HepG2 (cell line): ENCODE results near the gene SPNS1. TPM values are rescaled to one million over a fixed set of nuclear protein-coding genes. Genes with fewer than 3 reads are reported as not detected.

Source experiments
- ATAC-seq: fragments of 200-7000 bp; cut with Tn5 transposase; 3 replicates; pipeline ENCODE4 v1.9.1; 2020; ENCODE audit warnings: mild to moderate bottlenecking, moderate library complexity
- BruUV-seq: library from RNA; stranded (reverse); fragments of 400-500 nt; replicated peaks from 2 replicates; lab custom pipeline; 2021; lab: Mats Ljungman, UMichigan
- CTCF ChIA-PET: fragments of 300-600 bp; formaldehyde crosslinking; extraction: SDS; loops from one replicate; lab custom pipeline; 2021; ENCODE audit warnings: low total read pairs, inconsistent platforms, low intra/inter-chr PET ratio; lab: Yijun Ruan, JAX
- POLR2A ChIA-PET: fragments of 350-600 bp; sonication (Branson Sonifier 250); formaldehyde crosslinking; loops from one replicate; lab custom pipeline; 2020; ENCODE audit warnings: antibody characterized with exemption, inconsistent platforms; lab: Yijun Ruan, JAX
- DNase-seq: peaks from one replicate; pipeline ENCODE4 v3.0.0-alpha.2; 2015; ENCODE audit warnings: low spot score
- FAIRE-seq: peaks from 3 replicates; lab custom pipeline; 2011; peaks lifted over from hg19 to GRCh38; lab: Jason Lieb, UNC
- H2AFZ ChIP-seq: one replicate; pipeline ENCODE4 v1.6.1; 2011; ENCODE audit warnings: low read length, inconsistent platforms
- H3K27ac ChIP-seq: fragments of 300-600 bp; 3 replicates; pipeline ENCODE4 v1.8.0; 2011; ENCODE audit warnings: mixed run types, mild to moderate bottlenecking, mixed read lengths, low read length, inconsistent platforms; ENCODE audit not compliant: insufficient read depth; ENCODE audit errors: extremely low read length
- H3K27me3 ChIP-seq, 2 experiments: fragments of 200-600 bp in 1 of 2; 2 replicates in 1 of 2; 3 replicates in 1 of 2; pipeline versions ENCODE4 v1.6.0 to v1.8.0; 2011; ENCODE audit warnings: low read length in 2 of 2, mild to moderate bottlenecking in 2 of 2, moderate library complexity in 2 of 2, inconsistent platforms in 1 of 2; ENCODE audit not compliant: insufficient read depth in 2 of 2, control insufficient read depth in 1 of 2
- H3K36me3 ChIP-seq, 2 experiments: fragments of 200-600 bp in 1 of 2; replicated peaks in 1 of 2; 2 replicates in 1 of 2; 3 replicates in 1 of 2; pipeline versions ENCODE4 v1.5.1 to v1.8.0; 2011; ENCODE audit warnings: low read length in 2 of 2, inconsistent platforms in 1 of 2; ENCODE audit not compliant: insufficient read depth in 2 of 2, control insufficient read depth in 1 of 2
- H3K4me1 ChIP-seq: 2 replicates; pipeline ENCODE4 v1.5.1; 2012; ENCODE audit warnings: low read length, inconsistent platforms; ENCODE audit not compliant: insufficient read depth
- H3K4me2 ChIP-seq: 2 replicates; pipeline ENCODE4 v1.6.0; 2011; ENCODE audit warnings: low read depth, low read length, inconsistent platforms
- H3K4me3 ChIP-seq, 3 experiments: fragments of 200-600 bp in 1 of 3; sonication (generic), shearing (Covaris generic) in 1 of 3; replicated peaks in 1 of 3; 2 replicates each; pipeline ENCODE4 v1.5.1; 2011 to 2016; ENCODE audit warnings: low read length in 3 of 3, inconsistent platforms in 2 of 3, low read depth in 2 of 3, mild to moderate bottlenecking in 2 of 3, control low read depth in 1 of 3, mixed read lengths in 1 of 3; ENCODE audit not compliant: insufficient read depth in 1 of 3
- H3K79me2 ChIP-seq: one replicate; pipeline ENCODE4 v1.6.1; 2011; ENCODE audit warnings: low read length, inconsistent platforms; ENCODE audit not compliant: insufficient read depth
- H3K9ac ChIP-seq: 2 replicates; pipeline ENCODE4 v1.6.0; 2011; ENCODE audit warnings: mild to moderate bottlenecking, low read depth, low read length, inconsistent platforms; ENCODE audit not compliant: insufficient read depth
- H3K9me3 ChIP-seq: 2 replicates; pipeline ENCODE4 v1.5.1; 2012; ENCODE audit warnings: mild to moderate bottlenecking, low read length
- H4K20me1 ChIP-seq: 2 replicates; pipeline ENCODE4 v1.6.0; 2011; ENCODE audit warnings: inconsistent platforms, mild to moderate bottlenecking, low read length, moderate library complexity; ENCODE audit not compliant: insufficient read depth
- CSRNP2 ChIP-seq: sonication (generic); formaldehyde crosslinking; conservative IDR thresholded peaks from 2 replicates; pipeline ENCODE4 v1.8.0; 2022; ENCODE audit warnings: low read depth, missing genetic modification reagents
- CTCF ChIP-seq: sonication (generic); formaldehyde crosslinking; IDR thresholded peaks from 2 replicates; pipeline ENCODE4 v1.5.0; 2020; ENCODE audit warnings: mild to moderate bottlenecking, missing genetic modification reagents, moderate library complexity
- HNRNPLL ChIP-seq: fragments of 200-400 bp; formaldehyde crosslinking; IDR thresholded peaks from 2 replicates; pipeline ENCODE4 v1.6.1; 2017; ENCODE audit warnings: mild to moderate bottlenecking, low read depth, low read length; ENCODE audit not compliant: poor library complexity, severe bottlenecking
- KDM5A ChIP-seq: fragments of 200-600 bp; sonication (generic); IDR thresholded peaks from 2 replicates; pipeline ENCODE4 v1.7.0; 2018; ENCODE audit warnings: antibody characterized with exemption, mild to moderate bottlenecking, low read length, borderline replicate concordance
- MIXL1 ChIP-seq: IDR thresholded peaks from 2 replicates; pipeline ENCODE4 v1.6.1; 2016
- MYC ChIP-seq: sonication (generic); formaldehyde crosslinking; IDR thresholded peaks from 2 replicates; pipeline ENCODE4 v1.9.0; 2021; ENCODE audit warnings: missing genetic modification reagents, borderline replicate concordance
- PHF5A ChIP-seq: IDR thresholded peaks from one replicate; pipeline ENCODE4 v1.6.1; 2018; ENCODE audit warnings: low read depth, missing genetic modification reagents; ENCODE audit not compliant: unreplicated experiment
- RAD21 ChIP-seq: fragments of 450-650 bp; formaldehyde crosslinking; IDR thresholded peaks from 2 replicates; pipeline ENCODE4 v1.5.0; 2020; ENCODE audit warnings: mild to moderate bottlenecking
- SETDB1 ChIP-seq: sonication (generic); formaldehyde crosslinking; IDR thresholded peaks from 2 replicates; pipeline ENCODE4 v1.5.1; 2020; ENCODE audit warnings: missing genetic modification reagents, mild to moderate bottlenecking, borderline replicate concordance
- SMC3 ChIP-seq: IDR thresholded peaks from 2 replicates; pipeline ENCODE4 v1.6.1; 2011; ENCODE audit warnings: low read length, improper control_type of control experiment
- STAG1 ChIP-seq: sonication (generic); formaldehyde crosslinking; IDR thresholded peaks from 2 replicates; pipeline ENCODE4 v1.4.0; 2020; ENCODE audit warnings: missing genetic modification reagents
- TAF1 ChIP-seq: sonication (generic); formaldehyde crosslinking; IDR thresholded peaks from 2 replicates; pipeline ENCODE4 v1.4.0; 2020; ENCODE audit warnings: missing genetic modification reagents
- XRCC5 ChIP-seq: fragments of 200-400 bp; formaldehyde crosslinking; optimal IDR thresholded peaks from 2 replicates; pipeline ENCODE3; 2017; ENCODE audit warnings: mild to moderate bottlenecking, low read length
- ZHX1 ChIP-seq: sonication (generic); formaldehyde crosslinking; IDR thresholded peaks from 2 replicates; pipeline ENCODE4 v1.8.1; 2022; ENCODE audit warnings: low read depth, mild to moderate bottlenecking, missing genetic modification reagents
- ZNF770 ChIP-seq: sonication (generic); formaldehyde crosslinking; IDR thresholded peaks from 2 replicates; pipeline ENCODE4 v1.5.0; 2020; ENCODE audit warnings: mild to moderate bottlenecking, missing genetic modification reagents
- ZNF788 ChIP-seq: sonication (generic); formaldehyde crosslinking; IDR thresholded peaks from 2 replicates; pipeline ENCODE4 v1.5.0; 2020; ENCODE audit warnings: mild to moderate bottlenecking, missing genetic modification reagents, borderline replicate concordance
- WGBS: methylation state at CpG from one replicate; pipeline ENCODE4 v1.1.6; 2017; ENCODE audit warnings: low lambda C conversion rate; 5-methylcytosine and 5-hydroxymethylcytosine counted together
- in situ Hi-C: cut with HindIII; loops from 2 replicates; pipeline ENCODE4 v1.10.0; 2017; ENCODE audit warnings: low pct_unique_long_range_greater_than_20kb; ENCODE audit not compliant: extremely low pct_ligation_motif_present
- intact Hi-C: fragments of 100-400 bp; cut with micrococcal nuclease; formaldehyde crosslinking; loops from one replicate; pipeline ENCODE4 v1.10.0; 2022; ENCODE audit not compliant: unreplicated experiment
- polyA plus RNA-seq, 8 experiments: library from polyadenylated mRNA; depleted of rRNA in 3 of 8; stranded (reverse) in 7 of 8; unstranded in 1 of 8; fragments of >200 nt; fragmentation: Illumina TruSeq in 4 of 8; extraction: Trizol in 4 of 8; gene quantifications; 2 replicates each; pipeline versions ENCODE4 v1.2.1 to v1.2.3, GENCODE V29; 2011 to 2016; ENCODE audit warnings: low read depth in 4 of 8, missing spikeins in 1 of 8, mixed read lengths in 1 of 8; ENCODE audit not compliant: insufficient read depth in 1 of 8
- total RNA-seq, 5 experiments: library from RNA; depleted of rRNA; stranded (reverse); fragments of >200 nt; fragmentation: Illumina TruSeq; extraction: Trizol; gene quantifications; 2 replicates each; pipeline ENCODE4 v1.2.3, GENCODE V29; 2016; ENCODE audit warnings: low read depth in 1 of 5

SPNS1 gene
- total and polyA plus RNA-seq, 2 of the 13 experiments (the other 11 are each of a cell fraction or from before 2014, with no cell fraction given): 25.6 to 38.8 TPM

GRCh38 chr16:28981517-28981916 lies 6.9 kb downstream of the SPNS1 start:
- Histone ChIP-seq H2AFZ (no peak overlapping the region), H3K4me2 (no peak overlapping the region), H3K27me3 (no peaks in the 10 kb centered on the region), H3K9me3 (no peaks in the 10 kb centered on the region), H3K4me3 (no peak overlapping the region), H3K9ac (no peak overlapping the region), H3K4me1 (peaks cover 4% of the 10 kb centered on the region), H3K36me3 (peaks cover 23 to 55% of the 10 kb centered on the region in 2 experiments), H3K27ac (no peak overlapping the region), H4K20me1 (no peaks in the 10 kb centered on the region; the same call in 1 of the 2 replicates), H3K79me2 (no peaks in the 10 kb centered on the region)
- ATAC-seq: peak; percentile 43
- intact Hi-C loops (no loop called here), in situ Hi-C loops (no loop called here)
- no TSS peak for BruUV-seq
- 96% methylated on average over 9 of the region's 12 CpGs for WGBS
- FAIRE-seq: no peak
- CTCF ChIA-PET: interaction anchor here (0.6 kb wide), 1 partner anchor 35 kb away, joined by 3 read pairs; no protein-coding TSS in a partner anchor
- DNase-seq: peak; percentile 38
- POLR2A ChIA-PET: no interaction called here
- no peak for TF ChIP-seq CSRNP2 (CRISPR knock-in tag)
- TF ChIP-seq MIXL1 (CRISPR knock-in tag): no peak
- peak; percentile 24; the same call in 1 of the 2 replicates for TF ChIP-seq SMC3
- TF ChIP-seq KDM5A: no peak
- peak; percentile 51 for TF ChIP-seq STAG1 (CRISPR knock-in tag)
- TF ChIP-seq ZNF770 (CRISPR knock-in tag): no peak
- 0 out of 2 replicates have a peak, but pooled peaks have one; percentile 13 for TF ChIP-seq TAF1 (CRISPR knock-in tag)
- TF ChIP-seq ZNF788 (CRISPR knock-in tag): 0 out of 2 replicates have a peak, but pooled peaks have one; percentile 27
- TF ChIP-seq SETDB1: peak; percentile 70; the same call in 1 of the 2 replicates
- peak; percentile 39; the same call in 1 of the 2 replicates for TF ChIP-seq RAD21 (CRISPR knock-in tag)
- TF ChIP-seq CTCF (CRISPR knock-in tag): peak; percentile 82
- TF ChIP-seq XRCC5: peak; percentile 97
- TF ChIP-seq ZHX1 (CRISPR knock-in tag): no peak
- no peak for TF ChIP-seq PHF5A (CRISPR knock-in tag)
- TF ChIP-seq MYC: 0 out of 2 replicates have a peak, but pooled peaks have one; percentile 25
- TF ChIP-seq HNRNPLL: peak; percentile 14
